ENCODE results near the gene MUC6. TPM values are rescaled to one million over a fixed set of nuclear protein-coding genes. Genes with fewer than 3 reads are reported as not detected.
"Not testable (repeated sequence)": the region's sequence is repeated elsewhere in the genome, so short reads cannot be mapped to it uniquely, and the experiment has no call there.

Gene MUC6
- total RNA-seq, 2 donors from 2014 or later, result 0.10 TPM; not detected in 1

DNA sequence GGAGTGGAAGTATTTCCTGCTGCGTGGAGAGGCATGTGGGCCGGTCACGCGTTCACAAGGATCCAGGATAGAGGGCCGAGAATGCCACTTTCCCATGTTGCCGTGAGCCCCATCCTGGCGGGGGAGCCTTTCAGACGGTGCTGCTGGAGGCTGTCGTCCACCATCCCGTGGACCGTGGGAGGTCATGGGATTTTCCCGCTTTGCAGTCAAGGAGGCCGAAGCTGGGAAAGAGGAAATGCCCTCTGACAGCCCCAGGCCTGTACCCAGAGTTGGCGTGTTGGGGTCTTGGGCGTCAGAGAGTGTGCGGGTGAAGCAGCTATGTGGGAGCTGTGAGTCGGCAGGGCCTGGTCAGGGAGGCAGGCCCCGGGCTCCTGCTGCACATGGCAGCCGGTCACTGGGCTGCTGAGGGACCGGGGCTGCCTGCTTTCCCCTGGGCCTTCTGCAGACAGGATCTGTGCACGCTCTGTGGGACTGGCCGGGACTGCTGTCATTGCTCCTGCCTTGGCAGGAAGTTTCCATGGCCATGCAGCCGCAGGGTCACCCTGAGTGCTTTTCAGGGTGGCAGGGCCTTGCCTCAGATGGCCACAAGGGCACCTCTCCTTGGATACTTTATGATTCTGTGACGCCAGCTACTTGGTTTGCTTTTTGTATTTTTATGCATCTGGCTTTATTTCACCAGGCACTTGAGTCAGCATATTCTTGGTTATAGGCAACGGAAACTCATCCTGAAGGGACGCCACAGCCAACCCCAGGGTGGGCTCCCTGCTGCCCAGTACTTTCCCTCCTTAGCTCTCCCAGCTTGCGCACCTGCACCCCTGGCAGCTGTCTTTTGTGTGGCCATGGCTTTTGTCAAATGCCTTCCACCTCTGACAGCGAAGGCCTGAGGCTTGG lies 58.4 kb downstream of the MUC6 start:
- no peak overlapping the region for H3K9ac ChIP-seq (ENCODE audit: low read depth in 2 of 2, low read length in 2 of 2)
- no peak for DNase-seq
- no peaks in the 10 kb centered on the region for H3K27me3 ChIP-seq
- TF ChIP-seq, protein P1, sequence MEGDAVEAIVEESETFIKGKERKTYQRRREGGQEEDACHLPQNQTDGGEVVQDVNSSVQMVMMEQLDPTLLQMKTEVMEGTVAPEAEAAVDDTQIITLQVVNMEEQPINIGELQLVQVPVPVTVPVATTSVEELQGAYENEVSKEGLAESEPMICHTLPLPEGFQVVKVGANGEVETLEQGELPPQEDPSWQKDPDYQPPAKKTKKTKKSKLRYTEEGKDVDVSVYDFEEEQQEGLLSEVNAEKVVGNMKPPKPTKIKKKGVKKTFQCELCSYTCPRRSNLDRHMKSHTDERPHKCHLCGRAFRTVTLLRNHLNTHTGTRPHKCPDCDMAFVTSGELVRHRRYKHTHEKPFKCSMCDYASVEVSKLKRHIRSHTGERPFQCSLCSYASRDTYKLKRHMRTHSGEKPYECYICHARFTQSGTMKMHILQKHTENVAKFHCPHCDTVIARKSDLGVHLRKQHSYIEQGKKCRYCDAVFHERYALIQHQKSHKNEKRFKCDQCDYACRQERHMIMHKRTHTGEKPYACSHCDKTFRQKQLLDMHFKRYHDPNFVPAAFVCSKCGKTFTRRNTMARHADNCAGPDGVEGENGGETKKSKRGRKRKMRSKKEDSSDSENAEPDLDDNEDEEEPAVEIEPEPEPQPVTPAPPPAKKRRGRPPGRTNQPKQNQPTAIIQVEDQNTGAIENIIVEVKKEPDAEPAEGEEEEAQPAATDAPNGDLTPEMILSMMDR (IDR thresholded peaks at IDR 0.05), result no peak
- no peak overlapping the region for H3K27ac ChIP-seq
- no peaks in the 10 kb centered on the region for H3K4me1 ChIP-seq
- no peaks in the 10 kb centered on the region for H3K9me3 ChIP-seq
- no peak overlapping the region for H3K4me3 ChIP-seq
- peaks cover under 1% of the 10 kb centered on the region for H3K36me3 ChIP-seq
- intact Hi-C loops (cut with DNase I), result no loop called here

DNA sequence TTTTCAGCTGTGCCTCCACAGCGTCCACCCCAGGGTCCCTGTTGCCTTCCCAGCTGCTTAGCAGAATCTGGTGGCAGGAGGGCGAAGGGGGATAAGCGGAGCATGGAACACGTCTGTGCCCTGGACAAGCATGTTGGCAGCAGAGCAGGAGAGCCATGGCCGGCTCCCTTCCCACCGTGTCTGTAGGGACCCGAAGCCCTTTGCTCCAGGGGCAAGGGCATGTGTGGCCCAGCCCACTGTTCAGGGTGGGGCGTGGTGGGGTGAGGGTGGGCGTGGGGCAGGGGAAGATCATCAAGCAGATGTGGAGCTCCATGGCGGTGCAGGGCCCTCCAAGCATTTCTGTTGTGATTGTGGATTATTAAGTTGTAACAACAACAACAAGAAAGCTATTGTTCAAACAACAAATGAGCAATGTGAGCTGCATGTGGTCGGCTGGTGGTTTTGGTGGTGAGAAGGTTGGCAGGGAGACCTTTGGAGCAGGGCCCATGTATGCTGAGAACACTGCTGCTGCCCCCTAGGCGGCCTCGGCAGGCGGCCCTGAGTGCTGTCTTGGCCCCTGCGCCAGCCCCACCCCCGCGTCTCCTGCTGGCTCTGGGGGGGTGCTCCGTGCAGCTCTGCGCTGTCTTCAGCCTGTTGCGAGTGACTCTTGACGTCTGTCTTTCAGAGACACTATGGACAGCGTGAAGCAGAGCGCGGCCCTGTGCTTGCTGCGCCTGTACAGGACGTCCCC lies 59.9 kb downstream of the MUC6 start:
- H3K36me3 ChIP-seq, result peaks cover 9% of the 10 kb centered on the region
- DNase-seq, result no peak
- H3K4me1 ChIP-seq, result no peaks in the 10 kb centered on the region
- no peaks in the 10 kb centered on the region for H3K9me3 ChIP-seq
- TF ChIP-seq, protein P1 (IDR thresholded peaks at IDR 0.05), result no peak
- H3K4me3 ChIP-seq, result no peak overlapping the region
- H3K27me3 ChIP-seq, result no peaks in the 10 kb centered on the region
- no peak overlapping the region for H3K27ac ChIP-seq
- intact Hi-C loops (cut with DNase I), result no loop called here
- H3K9ac ChIP-seq (ENCODE audit: low read depth in 2 of 2, low read length in 2 of 2), result no peak overlapping the region

DNA sequence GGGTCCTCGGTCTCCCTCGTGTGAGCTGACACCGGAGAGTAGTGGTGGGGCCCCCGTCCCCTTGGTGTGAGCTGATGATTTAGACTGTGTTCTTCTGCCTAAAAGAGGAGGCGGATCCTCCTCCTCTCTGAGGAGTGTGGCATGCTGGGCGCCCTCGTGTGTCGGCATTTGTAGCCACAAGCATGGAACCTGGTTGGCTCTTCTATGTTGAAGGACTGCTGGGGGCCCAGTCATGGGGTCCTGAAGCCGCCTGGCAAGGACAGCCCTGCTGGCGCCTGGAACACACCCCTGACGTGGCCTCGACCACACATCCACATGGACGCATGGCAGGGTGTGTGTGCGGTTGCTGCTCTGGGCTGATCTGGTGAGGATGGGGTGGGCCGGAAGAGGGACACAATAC lies 60.7 kb downstream of the MUC6 start:
- Histone ChIP-seq H3K9me3 (no peaks in the 10 kb centered on the region), H3K9ac (ENCODE audit: low read depth in 2 of 2, low read length in 2 of 2) (no peak overlapping the region), H3K4me1 (no peaks in the 10 kb centered on the region), H3K27ac (no peak overlapping the region), H3K27me3 (no peaks in the 10 kb centered on the region), H3K36me3 (peaks cover 9% of the 10 kb centered on the region), H3K4me3 (no peak overlapping the region)
- TF ChIP-seq, protein P1 (IDR thresholded peaks at IDR 0.05), result no peak
- no peak for DNase-seq
- intact Hi-C loops (cut with DNase I), result no loop called here

DNA sequence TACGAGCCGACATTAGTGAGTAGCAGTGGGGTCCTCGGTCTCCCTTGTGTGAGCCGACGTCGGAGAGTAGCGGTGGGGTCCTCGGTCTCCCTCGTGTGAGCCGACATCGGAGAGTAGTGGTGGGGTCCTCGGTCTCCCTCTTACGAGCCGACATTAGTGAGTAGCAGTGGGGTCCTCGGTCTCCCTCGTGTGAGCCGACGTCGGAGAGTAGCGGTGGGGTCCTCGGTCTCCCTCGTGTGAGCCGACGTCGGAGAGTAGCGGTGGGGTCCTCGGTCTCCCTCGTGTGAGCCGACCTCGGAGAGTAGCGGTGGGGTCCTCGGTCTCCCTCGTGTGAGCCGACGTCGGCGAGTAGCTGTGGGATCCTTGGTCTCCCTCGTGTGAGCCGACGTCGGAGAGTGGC lies 61.1 kb downstream of the MUC6 start:
- H3K27ac ChIP-seq; H3K9ac ChIP-seq (ENCODE audit: low read depth in 2 of 2, low read length in 2 of 2); H3K9me3 ChIP-seq; H3K4me3 ChIP-seq; DNase-seq; H3K36me3 ChIP-seq; H3K27me3 ChIP-seq; intact Hi-C loops (cut with DNase I); H3K4me1 ChIP-seq: not testable (repeated sequence)

DNA sequence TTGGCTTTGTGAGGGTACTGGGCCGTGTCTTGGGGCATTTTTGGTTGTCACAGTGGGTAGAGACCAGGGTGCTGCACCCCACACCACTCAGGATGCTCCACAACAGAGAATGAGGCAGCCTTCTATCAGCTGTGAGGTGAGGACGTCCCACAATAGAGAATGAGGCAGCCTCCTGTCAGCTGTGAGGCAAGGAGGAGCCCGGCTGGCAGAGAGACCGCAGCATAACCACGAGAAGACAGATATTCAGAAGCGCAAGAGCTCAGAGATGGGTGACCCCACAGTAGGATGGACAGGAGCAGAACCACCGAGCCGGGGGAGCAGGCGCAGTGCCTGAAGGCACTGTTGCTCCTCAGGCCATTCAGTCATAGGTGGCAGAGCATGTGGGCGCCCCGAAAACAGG lies 63.3 kb downstream of the MUC6 start:
- Histone ChIP-seq H3K4me3 (no peak overlapping the region), H3K27me3 (no peaks in the 10 kb centered on the region), H3K27ac (no peak overlapping the region), H3K9me3 (no peaks in the 10 kb centered on the region), H3K4me1 (no peaks in the 10 kb centered on the region), H3K9ac (ENCODE audit: low read depth in 2 of 2, low read length in 2 of 2) (no peak overlapping the region), H3K36me3 (peaks cover 9% of the 10 kb centered on the region)
- no peak for DNase-seq
- TF ChIP-seq, protein P1 (IDR thresholded peaks at IDR 0.05), result no peak
- intact Hi-C loops (cut with DNase I), result no loop called here

Data from colonic mucosa (tissue), 4 donors.